Activated naive CD4-positive, alpha-beta T cell treated with anti-CD3 and anti-CD28 coated beads for 36 hours (primary cell): ENCODE data around the gene AP2A2. TPM values are rescaled to one million over a fixed set of nuclear protein-coding genes. Genes with fewer than 3 reads are reported as not detected.

ENCODE experiments used
- CTCF ChIA-PET: fragments of 350-600 bp; sonication (Branson Sonifier 250); formaldehyde crosslinking; loops from one replicate; lab custom pipeline; 2021; ENCODE audit warnings: antibody characterized with exemption; lab: Charles Lee
- DNase-seq: peaks from one replicate; pipeline ENCODE4 v3.0.0-alpha.2; 2020
- H3K27ac Mint-ChIP-seq: one replicate; pipeline ENCODE4 v1.8.0; 2021; ENCODE audit warnings: mild to moderate bottlenecking, mixed read lengths
- H3K27me3 Mint-ChIP-seq: one replicate; pipeline ENCODE4 v1.8.0; 2021; ENCODE audit warnings: low read depth, mixed read lengths
- H3K36me3 Mint-ChIP-seq: one replicate; pipeline ENCODE4 v1.8.0; 2021; ENCODE audit warnings: low read depth, mixed read lengths
- H3K4me1 Mint-ChIP-seq: one replicate; pipeline ENCODE4 v1.8.0; 2021; ENCODE audit warnings: low read depth, mixed read lengths
- H3K4me3 Mint-ChIP-seq: one replicate; pipeline ENCODE4 v1.8.0; 2021; ENCODE audit warnings: mild to moderate bottlenecking, moderate library complexity, mixed read lengths
- H3K9me3 Mint-ChIP-seq: one replicate; pipeline ENCODE4 v1.8.0; 2021; ENCODE audit warnings: mixed read lengths
- intact Hi-C: fragments of 100-400 bp; cut with micrococcal nuclease; formaldehyde crosslinking; loops from one replicate; pipeline ENCODE4 v1.15.1; 2023
- total RNA-seq, 2 experiments: library from RNA; stranded (reverse); gene quantifications; one replicate each; pipeline ENCODE4 v1.2.3, GENCODE V29; 2021

The AP2A2 gene
- total RNA-seq, 2 experiments from 2014 or later, result 34.6 to 36.6 TPM

DNA sequence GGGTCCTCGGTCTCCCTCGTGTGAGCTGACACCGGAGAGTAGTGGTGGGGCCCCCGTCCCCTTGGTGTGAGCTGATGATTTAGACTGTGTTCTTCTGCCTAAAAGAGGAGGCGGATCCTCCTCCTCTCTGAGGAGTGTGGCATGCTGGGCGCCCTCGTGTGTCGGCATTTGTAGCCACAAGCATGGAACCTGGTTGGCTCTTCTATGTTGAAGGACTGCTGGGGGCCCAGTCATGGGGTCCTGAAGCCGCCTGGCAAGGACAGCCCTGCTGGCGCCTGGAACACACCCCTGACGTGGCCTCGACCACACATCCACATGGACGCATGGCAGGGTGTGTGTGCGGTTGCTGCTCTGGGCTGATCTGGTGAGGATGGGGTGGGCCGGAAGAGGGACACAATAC lies 50.2 kb downstream of the AP2A2 start:
- peak; percentile 16 for DNase-seq
- Mint-ChIP-seq H3K27ac (no peak overlapping the region), H3K36me3 (peaks cover 8% of the 10 kb centered on the region), H3K4me1 (peaks cover 6% of the 10 kb centered on the region), H3K9me3 (no peaks in the 10 kb centered on the region), H3K4me3 (no peak overlapping the region), H3K27me3 (no peaks in the 10 kb centered on the region)
- CTCF ChIA-PET, result interaction anchor here (0.7 kb wide), 1 partner anchor 42 kb away, joined by 3 read pairs; no protein-coding TSS in a partner anchor
- intact Hi-C loops, result no loop called here

- Mint-ChIP-seq H3K4me1 (peaks cover 2% of the 10 kb centered on the region), H3K36me3 (peaks cover 6% of the 10 kb centered on the region), H3K27ac (no peak overlapping the region), H3K27me3 (no peaks in the 10 kb centered on the region), H3K9me3 (no peaks in the 10 kb centered on the region), H3K4me3 (no peak overlapping the region)
- intact Hi-C loops, result no loop called here
- no peak for DNase-seq
- CTCF ChIA-PET, result interaction anchor here (0.7 kb wide), 1 partner anchor 41 kb away, joined by 3 read pairs; no protein-coding TSS in a partner anchor
These were observed 50.9 kb downstream of the AP2A2 start for GRCh38 chr11:976431-977160.

GRCh38 chr11:977830-978720 lies 52.4 kb downstream of the AP2A2 start:
- Mint-ChIP-seq H3K9me3 (no peaks in the 10 kb centered on the region), H3K36me3 (peaks cover 3% of the 10 kb centered on the region), H3K27ac (no peak overlapping the region), H3K4me1 (peaks cover 2% of the 10 kb centered on the region), H3K4me3 (no peak overlapping the region), H3K27me3 (no peaks in the 10 kb centered on the region)
- CTCF ChIA-PET, result no interaction called here
- DNase-seq, result no peak
- intact Hi-C loops, result no loop called here

DNA sequence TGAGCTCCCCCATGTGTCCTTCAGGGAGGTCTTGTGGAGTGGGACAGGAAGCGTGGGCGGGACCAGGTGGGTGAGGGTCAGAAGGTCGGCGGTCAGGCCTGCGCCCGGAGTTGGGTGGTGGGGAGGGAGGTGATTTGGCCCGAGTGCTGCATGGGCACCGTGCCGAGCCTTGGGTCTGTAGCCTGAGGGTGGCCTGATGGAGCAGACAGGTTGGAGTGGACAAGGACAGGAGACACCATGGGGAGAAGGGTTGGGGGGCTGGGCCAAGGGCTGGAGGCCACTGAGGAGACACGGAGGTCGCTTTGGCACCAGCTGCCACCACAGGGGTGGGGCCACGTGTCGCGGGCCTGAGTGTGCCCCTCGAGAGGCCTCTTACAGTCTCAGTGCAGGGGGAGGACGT lies 53.1 kb downstream of the AP2A2 start:
- peaks cover 3% of the 10 kb centered on the region for H3K36me3 Mint-ChIP-seq
- peaks cover 2% of the 10 kb centered on the region for H3K4me1 Mint-ChIP-seq
- CTCF ChIA-PET, result no interaction called here
- intact Hi-C loops, result no loop called here
- no peak overlapping the region for H3K27ac Mint-ChIP-seq
- no peak for DNase-seq
- no peaks in the 10 kb centered on the region for H3K9me3 Mint-ChIP-seq
- H3K27me3 Mint-ChIP-seq, result no peaks in the 10 kb centered on the region
- H3K4me3 Mint-ChIP-seq, result no peak overlapping the region

- no peak overlapping the region for H3K27ac Mint-ChIP-seq
- DNase-seq, result no peak
- peaks cover 2% of the 10 kb centered on the region for H3K4me1 Mint-ChIP-seq
- no peaks in the 10 kb centered on the region for H3K9me3 Mint-ChIP-seq
- intact Hi-C loops, result no loop called here
- CTCF ChIA-PET, result no interaction called here
- peaks cover 6% of the 10 kb centered on the region for H3K36me3 Mint-ChIP-seq
- no peaks in the 10 kb centered on the region for H3K27me3 Mint-ChIP-seq
- no peak overlapping the region for H3K4me3 Mint-ChIP-seq
These were observed 55.0 kb downstream of the AP2A2 start for GRCh38 chr11:980438-981357.

GRCh38 chr11:981764-982163 lies 56.1 kb downstream of the AP2A2 start:
- Mint-ChIP-seq H3K27me3 (no peaks in the 10 kb centered on the region), H3K27ac (no peak overlapping the region), H3K36me3 (peaks cover 5% of the 10 kb centered on the region), H3K4me1 (no peaks in the 10 kb centered on the region), H3K9me3 (no peaks in the 10 kb centered on the region), H3K4me3 (no peak overlapping the region)
- CTCF ChIA-PET, result no interaction called here
- intact Hi-C loops, result no loop called here
- no peak for DNase-seq

- CTCF ChIA-PET, result no interaction called here
- Mint-ChIP-seq H3K4me1 (no peaks in the 10 kb centered on the region), H3K27ac (no peak overlapping the region), H3K4me3 (no peak overlapping the region), H3K36me3 (peaks cover 7% of the 10 kb centered on the region), H3K27me3 (no peaks in the 10 kb centered on the region), H3K9me3 (no peaks in the 10 kb centered on the region)
- intact Hi-C loops, result no loop called here
- DNase-seq, result no peak
These were observed 58.9 kb downstream of the AP2A2 start for GRCh38 chr11:984546-984945.

- Mint-ChIP-seq H3K27ac (no peak overlapping the region), H3K36me3 (peaks cover 7% of the 10 kb centered on the region), H3K27me3 (no peaks in the 10 kb centered on the region), H3K4me1 (no peaks in the 10 kb centered on the region), H3K4me3 (no peak overlapping the region), H3K9me3 (no peaks in the 10 kb centered on the region)
- CTCF ChIA-PET, result no interaction called here
- DNase-seq, result no peak
- intact Hi-C loops, result no loop called here
These were observed 59.7 kb downstream of the AP2A2 start for GRCh38 chr11:985406-985805.

GRCh38 chr11:985848-986247 lies 60.2 kb downstream of the AP2A2 start:
- no peak overlapping the region for H3K27ac Mint-ChIP-seq
- no peaks in the 10 kb centered on the region for H3K4me1 Mint-ChIP-seq
- H3K4me3 Mint-ChIP-seq, result no peak overlapping the region
- DNase-seq, result no peak
- H3K9me3 Mint-ChIP-seq, result no peaks in the 10 kb centered on the region
- peaks cover 7% of the 10 kb centered on the region for H3K36me3 Mint-ChIP-seq
- intact Hi-C loops, result no loop called here
- CTCF ChIA-PET, result no interaction called here
- H3K27me3 Mint-ChIP-seq, result no peaks in the 10 kb centered on the region

- no peak for DNase-seq
- CTCF ChIA-PET, result no interaction called here
- Mint-ChIP-seq H3K4me1 (no peaks in the 10 kb centered on the region), H3K9me3 (no peaks in the 10 kb centered on the region), H3K36me3 (peaks cover 10% of the 10 kb centered on the region), H3K27ac (no peak overlapping the region), H3K27me3 (no peaks in the 10 kb centered on the region), H3K4me3 (no peak overlapping the region)
- intact Hi-C loops, result no loop called here
These were observed 60.7 kb downstream of the AP2A2 start for GRCh38 chr11:986270-986951.

DNA sequence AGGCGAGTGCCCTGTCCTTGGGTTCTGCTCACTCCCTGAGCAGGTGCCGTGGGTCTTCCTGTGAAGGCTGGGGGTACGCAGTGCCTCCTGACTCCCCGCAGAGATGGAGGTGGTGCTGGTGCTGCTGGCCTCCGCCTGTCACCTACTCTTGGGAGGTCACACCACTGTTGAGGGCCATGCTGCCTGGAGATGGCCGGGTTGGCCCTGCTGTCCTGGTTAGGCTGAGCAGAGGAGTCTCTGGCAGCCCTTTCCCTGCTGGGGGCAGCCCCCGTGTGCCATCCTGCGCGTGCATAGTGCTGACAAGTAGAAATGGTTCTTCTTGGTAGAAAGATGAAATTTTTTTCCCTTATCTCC lies 61.3 kb downstream of the AP2A2 start:
- H3K27me3 Mint-ChIP-seq, result no peaks in the 10 kb centered on the region
- H3K4me1 Mint-ChIP-seq, result no peaks in the 10 kb centered on the region
- H3K36me3 Mint-ChIP-seq, result peaks cover 10% of the 10 kb centered on the region
- no peak overlapping the region for H3K27ac Mint-ChIP-seq
- CTCF ChIA-PET, result no interaction called here
- no peaks in the 10 kb centered on the region for H3K9me3 Mint-ChIP-seq
- intact Hi-C loops, result no loop called here
- DNase-seq, result no peak
- H3K4me3 Mint-ChIP-seq, result no peak overlapping the region

- Mint-ChIP-seq H3K36me3 (peaks cover 13% of the 10 kb centered on the region), H3K4me3 (no peak overlapping the region), H3K9me3 (no peaks in the 10 kb centered on the region), H3K27me3 (no peaks in the 10 kb centered on the region), H3K4me1 (no peaks in the 10 kb centered on the region), H3K27ac (no peak overlapping the region)
- intact Hi-C loops, result no loop called here
- DNase-seq, result no peak
- CTCF ChIA-PET, result no interaction called here
These were observed 62.0 kb downstream of the AP2A2 start for GRCh38 chr11:987671-988070.
